ENCODE measurements around the gene OXER1. TPM values are rescaled to one million over a fixed set of nuclear protein-coding genes. Genes with fewer than 3 reads are reported as not detected.
A peak's percentile ranks its signal among the peaks of the same experiment; 100 is the strongest.

OXER1 gene
- total and polyA plus RNA-seq, 12 donors: 0.16 to 11.2 (median 1.5) TPM; not detected in 1

DNA sequence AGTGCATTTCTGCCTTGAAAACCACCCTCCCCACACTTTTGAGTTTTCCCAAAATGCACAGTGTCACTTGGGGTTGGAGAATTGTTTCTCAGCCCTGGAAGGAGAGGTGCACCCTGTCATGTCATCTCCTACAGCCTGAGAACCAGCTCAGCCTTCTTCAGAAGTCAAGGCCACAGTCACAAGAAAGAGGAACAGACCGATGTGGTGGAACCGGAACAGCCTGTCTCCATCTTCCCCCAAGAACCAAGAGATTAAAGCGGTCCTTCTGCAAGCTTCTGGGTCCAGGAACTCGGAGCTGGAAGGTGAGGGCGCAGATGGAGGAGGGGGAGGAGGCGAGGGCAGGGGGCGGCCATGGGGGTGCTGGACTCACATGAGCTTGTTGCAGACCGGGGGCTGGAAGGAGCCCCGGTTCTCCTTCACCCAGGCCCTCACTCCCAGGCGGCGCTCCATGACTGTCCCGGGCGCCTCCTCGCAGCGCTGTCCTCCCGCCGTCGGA, 28.2 kb upstream of the OXER1 start:
- Histone ChIP-seq H3K27ac (peak overlapping the region in 4 of 5 donors; percentile 48 to 88 (median 71)), H3K4me3 (peak overlapping the region in 3 of 4 donors; percentile 30 to 72 (median 44)), H3K27me3 (no peaks in the 10 kb centered on the region), H3K36me3 (replicated peaks in 1 of 2) (no peaks in the 10 kb centered on the region), H3K4me1 (replicated peaks in 1 of 2) (peaks cover 0 to 3% of the 10 kb centered on the region in 2 donors), H3K9me3 (replicated peaks in 1 of 3) (no peaks in the 10 kb centered on the region)
- intact Hi-C loops (cut with DNase I): no loop called here
- WGBS, 4 donors: 11 to 26% (median 19%) methylated on average over 13 to 18 of the region's 18 CpGs
- no peak for TF ChIP-seq POLR2A (IDR thresholded peaks at IDR 0.05)
- TF ChIP-seq, protein P1, sequence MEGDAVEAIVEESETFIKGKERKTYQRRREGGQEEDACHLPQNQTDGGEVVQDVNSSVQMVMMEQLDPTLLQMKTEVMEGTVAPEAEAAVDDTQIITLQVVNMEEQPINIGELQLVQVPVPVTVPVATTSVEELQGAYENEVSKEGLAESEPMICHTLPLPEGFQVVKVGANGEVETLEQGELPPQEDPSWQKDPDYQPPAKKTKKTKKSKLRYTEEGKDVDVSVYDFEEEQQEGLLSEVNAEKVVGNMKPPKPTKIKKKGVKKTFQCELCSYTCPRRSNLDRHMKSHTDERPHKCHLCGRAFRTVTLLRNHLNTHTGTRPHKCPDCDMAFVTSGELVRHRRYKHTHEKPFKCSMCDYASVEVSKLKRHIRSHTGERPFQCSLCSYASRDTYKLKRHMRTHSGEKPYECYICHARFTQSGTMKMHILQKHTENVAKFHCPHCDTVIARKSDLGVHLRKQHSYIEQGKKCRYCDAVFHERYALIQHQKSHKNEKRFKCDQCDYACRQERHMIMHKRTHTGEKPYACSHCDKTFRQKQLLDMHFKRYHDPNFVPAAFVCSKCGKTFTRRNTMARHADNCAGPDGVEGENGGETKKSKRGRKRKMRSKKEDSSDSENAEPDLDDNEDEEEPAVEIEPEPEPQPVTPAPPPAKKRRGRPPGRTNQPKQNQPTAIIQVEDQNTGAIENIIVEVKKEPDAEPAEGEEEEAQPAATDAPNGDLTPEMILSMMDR (IDR thresholded peaks at IDR 0.05): no peak
- DNase-seq: peak in 3 of 7 donors; percentile 36 to 56 (median 54)

DNA sequence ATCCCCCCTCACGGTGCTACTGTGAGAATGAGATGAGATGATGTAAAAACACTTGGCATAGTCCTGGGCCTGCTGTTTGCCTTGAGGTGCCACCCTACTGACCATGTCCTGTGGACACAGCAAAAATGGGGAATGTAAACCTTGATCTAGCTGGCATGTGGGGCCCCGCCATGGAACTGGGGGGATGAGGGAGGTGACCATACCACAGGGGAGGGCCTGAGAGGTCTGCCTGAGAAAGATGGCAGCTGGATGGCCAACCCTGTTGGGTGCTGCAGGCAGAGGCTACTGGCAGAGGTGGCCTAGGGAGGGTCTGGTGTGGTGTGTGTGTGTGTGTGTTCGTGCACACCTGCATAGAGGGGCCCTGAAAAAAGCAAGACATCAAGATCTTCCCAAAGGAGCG, 27.7 kb upstream of the OXER1 start:
- TF ChIP-seq, protein P1 (IDR thresholded peaks at IDR 0.05): no peak
- no peak for TF ChIP-seq POLR2A (IDR thresholded peaks at IDR 0.05)
- H3K27me3 ChIP-seq: no peaks in the 10 kb centered on the region
- peak overlapping the region in 1 of 4 donors; percentile 72 for H3K4me3 ChIP-seq
- H3K36me3 ChIP-seq (replicated peaks in 1 of 2): no peaks in the 10 kb centered on the region
- 66 to 86% (median 74%) methylated on average over 3 to 4 of the region's 4 CpGs for WGBS, 4 donors
- no peaks in the 10 kb centered on the region for H3K9me3 ChIP-seq (replicated peaks in 1 of 3)
- peak overlapping the region in 1 of 5 donors; percentile 88 for H3K27ac ChIP-seq
- intact Hi-C loops (cut with DNase I): no loop called here
- peak in 1 of 7 donors; percentile 25 for DNase-seq
- H3K4me1 ChIP-seq (replicated peaks in 1 of 2): peaks cover 0 to 3% of the 10 kb centered on the region in 2 donors

DNA sequence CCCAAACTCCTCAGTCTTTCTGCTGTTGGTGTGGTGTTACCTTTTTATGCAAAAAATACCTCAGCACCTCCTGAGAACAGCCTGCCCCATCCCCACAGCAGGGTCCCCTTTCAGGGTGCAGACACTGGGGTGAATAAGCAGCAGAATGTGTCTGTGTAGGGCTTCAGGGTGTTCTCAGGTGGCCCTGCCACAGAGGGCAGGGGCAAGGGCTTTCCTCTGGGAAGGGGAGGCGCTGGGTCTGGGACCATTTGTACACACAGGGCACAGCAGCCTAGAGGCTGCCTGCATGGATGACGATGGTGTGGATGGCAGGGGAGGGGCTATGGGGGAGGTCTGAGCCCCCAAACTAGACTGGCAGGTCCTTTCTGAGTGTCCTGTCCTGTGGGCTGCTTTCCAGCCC, 25.8 kb upstream of the OXER1 start:
- DNase-seq: peak in 1 of 7 donors; percentile 21
- no peaks in the 10 kb centered on the region for H3K9me3 ChIP-seq (replicated peaks in 1 of 3)
- no peaks in the 10 kb centered on the region for H3K27me3 ChIP-seq
- H3K36me3 ChIP-seq (replicated peaks in 1 of 2): no peaks in the 10 kb centered on the region
- TF ChIP-seq, protein P1 (IDR thresholded peaks at IDR 0.05): no peak
- TF ChIP-seq POLR2A (IDR thresholded peaks at IDR 0.05): no peak
- 83 to 100% (median 96%) methylated on average over 2 of the region's 2 CpGs for WGBS, 4 donors
- intact Hi-C loops (cut with DNase I): no loop called here
- H3K4me3 ChIP-seq: no peak overlapping the region
- peaks cover 0 to 3% of the 10 kb centered on the region in 2 donors for H3K4me1 ChIP-seq (replicated peaks in 1 of 2)
- H3K27ac ChIP-seq: no peak overlapping the region

DNA sequence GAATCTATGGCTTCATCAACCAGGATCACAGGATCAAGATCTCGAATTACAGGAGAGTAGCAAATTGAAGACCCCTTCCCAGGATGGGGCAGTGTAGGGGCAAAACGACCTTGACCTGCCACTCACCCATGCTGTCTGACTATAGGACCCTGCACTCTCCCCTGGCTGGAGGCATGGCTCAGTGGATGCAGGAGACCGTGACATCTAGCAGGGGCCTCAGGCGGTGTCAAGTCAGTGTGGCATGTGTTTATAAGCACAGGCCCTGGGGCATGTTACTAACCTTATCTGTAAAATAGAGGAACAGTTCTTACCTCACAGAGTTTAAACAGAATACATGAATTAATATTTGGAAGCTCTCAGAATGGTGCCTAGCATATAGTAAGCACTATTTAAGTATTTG, 24.9 kb upstream of the OXER1 start:
- Histone ChIP-seq H3K27me3 (no peaks in the 10 kb centered on the region), H3K9me3 (replicated peaks in 1 of 3) (no peaks in the 10 kb centered on the region), H3K36me3 (replicated peaks in 1 of 2) (no peaks in the 10 kb centered on the region), H3K27ac (no peak overlapping the region), H3K4me1 (replicated peaks in 1 of 2) (peaks cover 0 to 3% of the 10 kb centered on the region in 2 donors), H3K4me3 (no peak overlapping the region)
- TF ChIP-seq POLR2A (IDR thresholded peaks at IDR 0.05): no peak
- TF ChIP-seq, protein P1 (IDR thresholded peaks at IDR 0.05): no peak
- 58 to 89% (median 64%) methylated on average over 1 to 4 of the region's 4 CpGs for WGBS, 4 donors
- peak in 1 of 7 donors; percentile 48 for DNase-seq
- intact Hi-C loops (cut with DNase I): no loop called here
